Measurements from ENCODE around the gene LSM10.

- TF ChIP-seq CTCF (IDR thresholded peaks at IDR 0.05) (no peak), POLR2A (IDR thresholded peaks at IDR 0.05) (no peak)
These were observed 7.7 kb downstream of the LSM10 start for GRCh38 chr1:36389999-36390398.

All from lower leg skin (tissue), 3 donors.